Tibial artery (tissue), 4 donors: ENCODE measurements around the gene SMIM10L2A.
"Not testable (repeated sequence)": the region's sequence is repeated elsewhere in the genome, so short reads cannot be mapped to it uniquely, and the experiment has no call there.

Source experiments
- DNase-seq, 2 donors: peaks; one replicate each; pipeline ENCODE4 v3.0.0-alpha.2; 2019
- H3K27ac ChIP-seq, 2 donors: fragments of 200-600 bp; sonication (generic) in 1 of 2; 1 replicate in 1 of 2; 2 replicates in 1 of 2; pipeline ENCODE4 v1.5.1; 2018 to 2019; ENCODE audit warnings: mild to moderate bottlenecking in 1 of 2
- H3K27me3 ChIP-seq, 2 donors: fragments of 200-600 bp; sonication (generic) in 1 of 2; one replicate each; pipeline versions ENCODE4 v1.5.1 to v1.6.0; 2016 to 2019
- H3K36me3 ChIP-seq, 3 donors: fragments of 200-600 bp; sonication (generic) in 2 of 3; one replicate each; pipeline ENCODE4 v1.5.1; 2016 to 2019; ENCODE audit warnings: mild to moderate bottlenecking in 2 of 3
- H3K4me1 ChIP-seq, 4 donors: fragments of 200-600 bp; sonication (generic) in 2 of 4; 1 replicate in 3 of 4; 2 replicates in 1 of 4; pipeline ENCODE4 v1.5.1; 2016 to 2019
- H3K4me3 ChIP-seq, 2 donors: fragments of 200-600 bp; sonication (generic) in 1 of 2; 1 replicate in 1 of 2; 2 replicates in 1 of 2; pipeline ENCODE4 v1.5.1; 2018 to 2019; ENCODE audit warnings: mild to moderate bottlenecking in 2 of 2
- H3K9me3 ChIP-seq, 3 donors: fragments of 200-600 bp; sonication (generic) in 1 of 3; one replicate each; pipeline ENCODE4 v1.5.1; 2016 to 2019
- intact Hi-C: fragments of 100-400 bp; cut with DNase I; formaldehyde crosslinking; loops from one replicate; pipeline ENCODE4 v1.15.0; 2023; ENCODE audit warnings: low total_unique reads
- TF ChIP-seq, protein P1 (sequence below), 2 experiments: fragments of 200-600 bp in 1 of 2; fragments of 450-650 bp in 1 of 2; IDR thresholded peaks; one replicate each; pipeline ENCODE4 v1.5.1; 2017 to 2019; ENCODE audit warnings: antibody characterized with exemption in 2 of 2, mild to moderate bottlenecking in 1 of 2, moderate library complexity in 1 of 2

SMIM10L2A gene

DNA sequence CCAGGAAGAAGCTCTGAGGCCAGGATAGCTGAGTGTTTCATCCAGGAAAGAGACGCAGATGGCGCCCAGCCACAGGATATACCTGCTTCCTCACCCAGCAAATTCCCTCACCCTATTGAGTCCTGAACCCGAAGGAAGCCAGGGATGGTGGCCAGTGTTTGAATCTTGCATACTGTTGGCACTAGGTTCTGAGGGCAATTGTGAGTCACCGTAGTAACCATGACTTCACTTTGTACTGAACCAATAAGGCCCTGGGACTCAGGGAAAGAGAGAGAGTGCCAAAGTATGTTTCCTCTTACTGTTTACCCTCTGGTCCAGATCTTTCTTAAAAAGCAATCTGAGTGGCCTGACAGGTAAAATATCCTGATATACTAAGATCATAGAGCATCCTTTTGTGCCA is 25.6 kb upstream of the SMIM10L2A start:
- no peak overlapping the region for H3K27ac ChIP-seq
- H3K4me3 ChIP-seq = no peak overlapping the region
- no peaks in the 10 kb centered on the region for H3K27me3 ChIP-seq
- no peaks in the 10 kb centered on the region for H3K4me1 ChIP-seq
- TF ChIP-seq, protein P1, sequence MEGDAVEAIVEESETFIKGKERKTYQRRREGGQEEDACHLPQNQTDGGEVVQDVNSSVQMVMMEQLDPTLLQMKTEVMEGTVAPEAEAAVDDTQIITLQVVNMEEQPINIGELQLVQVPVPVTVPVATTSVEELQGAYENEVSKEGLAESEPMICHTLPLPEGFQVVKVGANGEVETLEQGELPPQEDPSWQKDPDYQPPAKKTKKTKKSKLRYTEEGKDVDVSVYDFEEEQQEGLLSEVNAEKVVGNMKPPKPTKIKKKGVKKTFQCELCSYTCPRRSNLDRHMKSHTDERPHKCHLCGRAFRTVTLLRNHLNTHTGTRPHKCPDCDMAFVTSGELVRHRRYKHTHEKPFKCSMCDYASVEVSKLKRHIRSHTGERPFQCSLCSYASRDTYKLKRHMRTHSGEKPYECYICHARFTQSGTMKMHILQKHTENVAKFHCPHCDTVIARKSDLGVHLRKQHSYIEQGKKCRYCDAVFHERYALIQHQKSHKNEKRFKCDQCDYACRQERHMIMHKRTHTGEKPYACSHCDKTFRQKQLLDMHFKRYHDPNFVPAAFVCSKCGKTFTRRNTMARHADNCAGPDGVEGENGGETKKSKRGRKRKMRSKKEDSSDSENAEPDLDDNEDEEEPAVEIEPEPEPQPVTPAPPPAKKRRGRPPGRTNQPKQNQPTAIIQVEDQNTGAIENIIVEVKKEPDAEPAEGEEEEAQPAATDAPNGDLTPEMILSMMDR (IDR thresholded peaks at IDR 0.05) = no peak
- no peaks in the 10 kb centered on the region for H3K9me3 ChIP-seq
- intact Hi-C loops = no loop called here
- no peak for DNase-seq
- H3K36me3 ChIP-seq = no peaks in the 10 kb centered on the region

DNA sequence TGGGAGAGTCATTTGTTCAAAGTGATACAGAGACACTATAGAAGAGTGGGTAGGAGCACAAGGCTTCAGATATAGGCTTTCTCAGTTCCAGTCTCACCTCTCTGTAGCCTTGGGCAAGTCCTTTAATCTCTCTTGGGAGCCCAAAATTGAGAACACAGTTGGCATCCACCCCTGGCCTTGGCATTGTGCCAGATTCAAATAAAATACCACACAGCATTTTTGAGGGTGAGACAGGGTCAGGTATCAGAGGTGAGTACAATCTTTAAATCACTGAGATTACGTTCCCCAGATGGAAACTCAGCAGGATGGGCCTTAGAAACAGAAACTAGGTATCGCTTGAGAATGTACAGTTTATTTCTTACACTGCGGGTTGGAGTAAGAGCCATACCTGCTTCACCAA is 25.2 kb upstream of the SMIM10L2A start:
- intact Hi-C loops = no loop called here
- no peak for DNase-seq
- TF ChIP-seq, protein P1 (IDR thresholded peaks at IDR 0.05) = no peak
- Histone ChIP-seq H3K4me3 (no peak overlapping the region), H3K27ac (no peak overlapping the region), H3K36me3 (no peaks in the 10 kb centered on the region), H3K4me1 (no peaks in the 10 kb centered on the region), H3K27me3 (no peaks in the 10 kb centered on the region), H3K9me3 (no peaks in the 10 kb centered on the region)

DNA sequence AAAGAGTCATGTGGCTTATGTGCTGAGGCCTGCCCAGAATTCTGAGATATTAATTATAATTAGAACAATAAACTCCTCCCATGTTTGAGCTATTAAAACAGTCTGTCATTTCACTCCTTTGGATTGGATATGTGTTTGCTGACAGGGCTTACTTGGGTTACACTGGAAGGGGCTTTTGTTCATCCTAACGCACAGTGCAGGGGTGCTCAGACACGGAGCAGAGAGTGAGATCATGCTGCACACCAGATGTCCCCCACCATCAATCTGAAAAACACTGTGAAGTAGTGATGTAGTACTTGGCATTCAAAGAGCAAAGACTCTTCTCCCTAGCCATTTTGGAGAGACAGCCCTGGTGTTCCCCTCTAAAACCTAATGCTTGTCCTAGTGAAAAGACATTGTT is 24.1 kb upstream of the SMIM10L2A start:
- TF ChIP-seq, protein P1 (IDR thresholded peaks at IDR 0.05) = no peak

DNA sequence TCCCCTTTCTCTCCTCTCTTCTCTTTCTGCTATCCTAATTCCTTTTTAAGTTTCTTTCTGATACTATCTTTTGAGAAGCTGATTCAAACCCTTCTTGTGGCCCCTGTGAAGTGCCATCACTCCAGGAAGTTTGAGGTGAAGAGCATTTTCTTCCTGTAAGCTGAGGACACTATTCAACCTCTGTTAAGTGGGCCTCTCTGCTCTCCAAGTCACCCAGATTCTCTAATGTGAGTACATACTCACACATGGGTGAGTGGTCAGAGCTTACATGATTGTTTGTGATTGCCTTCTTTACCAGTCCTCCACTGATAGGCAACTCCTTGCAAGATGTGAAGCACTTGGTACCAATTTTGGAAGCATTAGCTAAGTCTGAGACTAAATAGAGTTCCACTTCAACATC is 18.4 kb upstream of the SMIM10L2A start:
- Histone ChIP-seq H3K4me3 (no peak overlapping the region), H3K27ac (no peak overlapping the region), H3K9me3 (no peaks in the 10 kb centered on the region), H3K36me3 (no peaks in the 10 kb centered on the region), H3K4me1 (no peaks in the 10 kb centered on the region), H3K27me3 (no peaks in the 10 kb centered on the region)
- DNase-seq = no peak
- intact Hi-C loops = no loop called here
- TF ChIP-seq, protein P1 (IDR thresholded peaks at IDR 0.05) = no peak

More for the DNA sequence above, 24.1 kb upstream of the SMIM10L2A start:
- H3K36me3 ChIP-seq = no peaks in the 10 kb centered on the region
- intact Hi-C loops = no loop called here
- no peaks in the 10 kb centered on the region for H3K27me3 ChIP-seq
- no peak overlapping the region for H3K27ac ChIP-seq
- H3K9me3 ChIP-seq = no peaks in the 10 kb centered on the region
- no peak overlapping the region for H3K4me3 ChIP-seq
- no peak for DNase-seq
- H3K4me1 ChIP-seq = no peaks in the 10 kb centered on the region

DNA sequence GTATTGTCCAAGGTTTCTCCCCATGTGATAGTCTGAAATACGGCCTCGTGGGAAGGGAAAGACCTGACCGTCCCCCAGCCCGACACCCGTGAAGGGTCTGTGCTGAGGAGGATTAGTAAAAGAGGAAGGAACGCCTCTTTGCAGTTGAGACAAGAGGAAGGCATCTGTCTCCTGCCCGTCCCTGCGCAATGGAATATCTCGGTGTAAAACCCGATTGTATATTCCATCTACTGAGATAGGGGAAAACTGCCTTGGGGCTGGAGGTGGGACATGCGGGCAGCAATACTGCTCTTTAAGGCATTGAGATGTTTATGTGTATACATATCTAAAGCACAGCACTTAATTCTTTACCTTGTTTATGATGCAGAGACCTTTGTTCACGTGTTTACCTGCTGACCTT is 15.3 kb upstream of the SMIM10L2A start:
- intact Hi-C loops, H3K27me3 ChIP-seq, H3K4me1 ChIP-seq, H3K36me3 ChIP-seq, H3K9me3 ChIP-seq, DNase-seq, H3K27ac ChIP-seq, H3K4me3 ChIP-seq: not testable (repeated sequence)

DNA sequence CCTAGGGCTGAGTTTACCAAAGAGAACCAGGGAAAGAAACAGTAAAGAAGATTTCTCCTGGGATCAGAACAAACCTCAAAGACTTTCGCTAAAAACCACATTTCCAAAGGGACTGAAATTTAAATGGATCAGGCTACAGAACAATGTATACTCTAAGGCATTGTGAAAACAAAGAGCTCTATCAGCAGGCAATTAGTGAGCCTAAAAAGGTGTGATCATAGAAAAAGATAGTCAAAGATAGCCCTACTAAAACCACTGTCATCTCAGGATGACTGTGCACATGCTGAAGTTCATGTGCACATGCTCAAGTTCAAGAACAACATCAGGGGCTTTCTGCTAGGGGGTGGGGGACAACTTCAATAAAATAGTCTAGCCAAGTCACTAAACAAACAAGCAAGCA is 12.9 kb upstream of the SMIM10L2A start:
- Histone ChIP-seq H3K4me3 (no peak overlapping the region), H3K9me3 (no peaks in the 10 kb centered on the region), H3K27me3 (no peaks in the 10 kb centered on the region), H3K4me1 (no peaks in the 10 kb centered on the region), H3K36me3 (no peaks in the 10 kb centered on the region), H3K27ac (no peak overlapping the region)
- no peak for DNase-seq
- intact Hi-C loops = no loop called here
- TF ChIP-seq, protein P1 (IDR thresholded peaks at IDR 0.05) = no peak
